Measurements from ENCODE around the gene MTA1. TPM values are rescaled to one million over a fixed set of nuclear protein-coding genes. Genes with fewer than 3 reads are reported as not detected.
A peak's percentile ranks its signal among the peaks of the same experiment; 100 is the strongest.

The MTA1 gene
- polyA plus RNA-seq, 1 of the 3 experiments (the other 2 are of a cell fraction): 96.3 TPM

- ChIA-PET CTCF (interaction anchor here (1.5 kb wide), 1 partner anchor 10 kb away, joined by 4 read pairs; no protein-coding TSS in a partner anchor), POLR2A (no interaction called here)
- peak; percentile 46 for DNase-seq
- peaks cover 16% of the 10 kb centered on the region; the same call in 1 of the 2 replicates for H3K27me3 ChIP-seq (ENCODE audit: insufficient read depth)
- no peaks in the 10 kb centered on the region for H3K36me3 ChIP-seq (replicated peaks in 1 of 2; ENCODE audit: control insufficient read depth in 1 of 2, insufficient read depth in 2 of 2, low read length in 1 of 2)
- peaks cover 0 to 9% of the 10 kb centered on the region in 2 experiments; a peak in 1 of 4 replicates for H3K4me1 ChIP-seq (ENCODE audit: control insufficient read depth in 1 of 2, insufficient read depth in 2 of 2, low read depth in 1 of 2, low read length in 1 of 2)
- H4K20me1 ChIP-seq (ENCODE audit: insufficient read depth): no peaks in the 10 kb centered on the region
- TF ChIP-seq, protein P1, sequence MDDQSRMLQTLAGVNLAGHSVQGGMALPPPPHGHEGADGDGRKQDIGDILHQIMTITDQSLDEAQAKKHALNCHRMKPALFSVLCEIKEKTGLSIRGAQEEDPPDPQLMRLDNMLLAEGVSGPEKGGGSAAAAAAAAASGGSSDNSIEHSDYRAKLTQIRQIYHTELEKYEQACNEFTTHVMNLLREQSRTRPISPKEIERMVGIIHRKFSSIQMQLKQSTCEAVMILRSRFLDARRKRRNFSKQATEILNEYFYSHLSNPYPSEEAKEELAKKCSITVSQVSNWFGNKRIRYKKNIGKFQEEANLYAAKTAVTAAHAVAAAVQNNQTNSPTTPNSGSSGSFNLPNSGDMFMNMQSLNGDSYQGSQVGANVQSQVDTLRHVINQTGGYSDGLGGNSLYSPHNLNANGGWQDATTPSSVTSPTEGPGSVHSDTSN (IDR thresholded peaks at IDR 0.05): no peak
- TF ChIP-seq MEF2A (IDR thresholded peaks at IDR 0.05; ENCODE audit: borderline replicate concordance, low read depth): no peak
- no peak for TF ChIP-seq GABPA (IDR thresholded peaks at IDR 0.05; ENCODE audit: low read depth)
- no peak for TF ChIP-seq EP300 (IDR thresholded peaks at IDR 0.05; ENCODE audit: borderline replicate concordance in 1 of 2, low read depth in 1 of 2, low read length in 1 of 2)
- no peak for TF ChIP-seq CHD2 (IDR thresholded peaks at IDR 0.05; ENCODE audit: low read length, partially characterized antibody)
- no peak for TF ChIP-seq TEAD4 (IDR thresholded peaks at IDR 0.05; ENCODE audit: borderline replicate concordance, insufficient read depth)
- TF ChIP-seq POLR2AphosphoS5 (IDR thresholded peaks at IDR 0.05; ENCODE audit: low read depth, low read length): no peak
- TF ChIP-seq YY1 (IDR thresholded peaks at IDR 0.05; ENCODE audit: low read depth): no peak
- no peak for TF ChIP-seq FOXJ3 (CRISPR knock-in tag; IDR thresholded peaks at IDR 0.05)
- TF ChIP-seq RFX5 (IDR thresholded peaks at IDR 0.05; ENCODE audit: low read length): no peak
- TF ChIP-seq RXRA (IDR thresholded peaks at IDR 0.05; ENCODE audit: borderline replicate concordance, low read depth): no peak
- TF ChIP-seq, protein P2, sequence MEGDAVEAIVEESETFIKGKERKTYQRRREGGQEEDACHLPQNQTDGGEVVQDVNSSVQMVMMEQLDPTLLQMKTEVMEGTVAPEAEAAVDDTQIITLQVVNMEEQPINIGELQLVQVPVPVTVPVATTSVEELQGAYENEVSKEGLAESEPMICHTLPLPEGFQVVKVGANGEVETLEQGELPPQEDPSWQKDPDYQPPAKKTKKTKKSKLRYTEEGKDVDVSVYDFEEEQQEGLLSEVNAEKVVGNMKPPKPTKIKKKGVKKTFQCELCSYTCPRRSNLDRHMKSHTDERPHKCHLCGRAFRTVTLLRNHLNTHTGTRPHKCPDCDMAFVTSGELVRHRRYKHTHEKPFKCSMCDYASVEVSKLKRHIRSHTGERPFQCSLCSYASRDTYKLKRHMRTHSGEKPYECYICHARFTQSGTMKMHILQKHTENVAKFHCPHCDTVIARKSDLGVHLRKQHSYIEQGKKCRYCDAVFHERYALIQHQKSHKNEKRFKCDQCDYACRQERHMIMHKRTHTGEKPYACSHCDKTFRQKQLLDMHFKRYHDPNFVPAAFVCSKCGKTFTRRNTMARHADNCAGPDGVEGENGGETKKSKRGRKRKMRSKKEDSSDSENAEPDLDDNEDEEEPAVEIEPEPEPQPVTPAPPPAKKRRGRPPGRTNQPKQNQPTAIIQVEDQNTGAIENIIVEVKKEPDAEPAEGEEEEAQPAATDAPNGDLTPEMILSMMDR (IDR thresholded peaks at IDR 0.05): no peak
- H3K79me2 ChIP-seq (ENCODE audit: insufficient read depth): no peaks in the 10 kb centered on the region
- 87% methylated on average over 3 of the region's 16 CpGs for WGBS (ENCODE audit: low lambda C conversion rate)
- H3K27ac ChIP-seq (ENCODE audit: low read depth in 2 of 2, low read length in 1 of 2): no peak overlapping the region
- H3K9me2 ChIP-seq: no peaks in the 10 kb centered on the region
- no peak overlapping the region for H2AFZ ChIP-seq (ENCODE audit: low read depth)
- H3K9ac ChIP-seq: no peak overlapping the region
- no peaks in the 10 kb centered on the region for H3F3A ChIP-seq (replicated peaks; ENCODE audit: insufficient read depth)
- H3K9me3 ChIP-seq: no peaks in the 10 kb centered on the region
- H3K4me2 ChIP-seq: no peak overlapping the region
- H3K4me3 ChIP-seq (ENCODE audit: low read depth in 2 of 2, low read length in 1 of 2): no peak overlapping the region
Observed at GRCh38 chr14:105505101-105505500, 85.5 kb downstream of the MTA1 start.

DNA sequence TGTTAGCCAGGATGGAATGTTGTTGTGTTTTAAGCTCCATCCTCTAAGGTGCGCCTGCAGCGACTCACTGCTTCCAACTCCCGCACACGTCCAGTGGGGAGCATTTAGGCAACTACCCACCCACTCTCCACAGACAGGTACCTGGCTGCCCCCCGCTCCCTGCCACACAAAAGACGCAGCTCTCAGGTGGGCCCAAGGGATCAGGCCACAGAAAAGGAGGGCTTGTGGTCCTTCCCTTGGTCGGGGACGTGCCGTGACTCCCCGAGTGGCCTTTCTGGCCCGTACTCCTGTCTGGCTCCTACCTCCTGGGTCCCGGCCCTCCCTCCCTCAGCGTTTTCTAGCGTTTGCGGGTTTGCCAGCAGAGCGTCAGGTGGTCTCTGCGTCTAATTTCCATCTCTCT is 87.6 kb downstream of the MTA1 start:
- Histone ChIP-seq H3K79me2 (ENCODE audit: insufficient read depth) (no peaks in the 10 kb centered on the region), H3K9me3 (no peaks in the 10 kb centered on the region), H3K9me2 (no peaks in the 10 kb centered on the region), H3K4me1 (ENCODE audit: control insufficient read depth in 1 of 2, insufficient read depth in 2 of 2, low read depth in 1 of 2, low read length in 1 of 2) (peaks cover 0 to 9% of the 10 kb centered on the region in 2 experiments; a peak in 1 of 4 replicates), H2AFZ (ENCODE audit: low read depth) (no peak overlapping the region), H3K36me3 (replicated peaks in 1 of 2; ENCODE audit: control insufficient read depth in 1 of 2, insufficient read depth in 2 of 2, low read length in 1 of 2) (no peaks in the 10 kb centered on the region), H3K4me3 (ENCODE audit: low read depth in 2 of 2, low read length in 1 of 2) (no peak overlapping the region), H3K27ac (ENCODE audit: low read depth in 2 of 2, low read length in 1 of 2) (no peak overlapping the region), H3K9ac (no peak overlapping the region), H4K20me1 (ENCODE audit: insufficient read depth) (no peaks in the 10 kb centered on the region), H3F3A (replicated peaks; ENCODE audit: insufficient read depth) (no peaks in the 10 kb centered on the region), H3K27me3 (ENCODE audit: insufficient read depth) (peaks cover 27% of the 10 kb centered on the region; the same call in 1 of the 2 replicates), H3K4me2 (no peak overlapping the region)
- WGBS (ENCODE audit: low lambda C conversion rate): 79% methylated on average over 13 of the region's 17 CpGs
- no peak for DNase-seq
- ChIA-PET POLR2A (no interaction called here), CTCF (interaction anchor here (0.9 to 1.6 kb wide), 3 partner anchors 8 to 21 kb away, joined by 4 to 6 read pairs (median 5); no protein-coding TSS in a partner anchor)
- TF ChIP-seq RAD21 (IDR thresholded peaks at IDR 0.05; ENCODE audit: low read length): no peak
- TF ChIP-seq, protein P3, sequence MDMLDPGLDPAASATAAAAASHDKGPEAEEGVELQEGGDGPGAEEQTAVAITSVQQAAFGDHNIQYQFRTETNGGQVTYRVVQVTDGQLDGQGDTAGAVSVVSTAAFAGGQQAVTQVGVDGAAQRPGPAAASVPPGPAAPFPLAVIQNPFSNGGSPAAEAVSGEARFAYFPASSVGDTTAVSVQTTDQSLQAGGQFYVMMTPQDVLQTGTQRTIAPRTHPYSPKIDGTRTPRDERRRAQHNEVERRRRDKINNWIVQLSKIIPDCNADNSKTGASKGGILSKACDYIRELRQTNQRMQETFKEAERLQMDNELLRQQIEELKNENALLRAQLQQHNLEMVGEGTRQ (IDR thresholded peaks at IDR 0.05; ENCODE audit: borderline replicate concordance, low read depth, low read length): no peak
- TF ChIP-seq, protein P4, sequence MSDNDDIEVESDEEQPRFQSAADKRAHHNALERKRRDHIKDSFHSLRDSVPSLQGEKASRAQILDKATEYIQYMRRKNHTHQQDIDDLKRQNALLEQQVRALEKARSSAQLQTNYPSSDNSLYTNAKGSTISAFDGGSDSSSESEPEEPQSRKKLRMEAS (IDR thresholded peaks at IDR 0.05; ENCODE audit: low read depth): no peak
- TF ChIP-seq, protein P2 (IDR thresholded peaks at IDR 0.05): no peak
- no peak for TF ChIP-seq FOXJ3 (CRISPR knock-in tag; IDR thresholded peaks at IDR 0.05)
- TF ChIP-seq NFIC (IDR thresholded peaks at IDR 0.05; ENCODE audit: borderline replicate concordance): no peak
- no peak for TF ChIP-seq POLR2AphosphoS5 (IDR thresholded peaks at IDR 0.05; ENCODE audit: low read depth, low read length)
- TF ChIP-seq, protein P1 (IDR thresholded peaks at IDR 0.05): no peak
- TF ChIP-seq SIN3A (IDR thresholded peaks at IDR 0.05; ENCODE audit: borderline replicate concordance, low read depth, low read length): no peak
- no peak for TF ChIP-seq IRF3 (IDR thresholded peaks at IDR 0.05; ENCODE audit: low read depth, low read length)
